GM12891 (cell line): Measurements from ENCODE around the gene PTPRN2.

Experiments
- DNase-seq: peaks from one replicate; pipeline ENCODE4 v3.0.0; 2011; ENCODE audit warnings: low spot score; ENCODE audit not compliant: insufficient read length
- FAIRE-seq: peaks from 2 replicates; lab custom pipeline; 2011; peaks lifted over from hg19 to GRCh38; lab: Jason Lieb, UNC
- PAX5 ChIP-seq: IDR thresholded peaks from 2 replicates; pipeline ENCODE4 v1.6.1; 2011; ENCODE audit warnings: low read length, moderate library complexity, mild to moderate bottlenecking; ENCODE audit not compliant: insufficient read depth, severe bottlenecking
- POLR2A ChIP-seq: IDR thresholded peaks from 2 replicates; pipeline ENCODE4 v1.6.1; 2011; ENCODE audit warnings: low read depth, low read length, control low read depth
- POLR2AphosphoS5 ChIP-seq: IDR thresholded peaks from 2 replicates; pipeline ENCODE4 v1.6.1; 2011; ENCODE audit warnings: low read depth, low read length, control low read depth
- POU2F2 ChIP-seq: IDR thresholded peaks from 2 replicates; pipeline ENCODE4 v1.6.1; 2011; ENCODE audit warnings: low read depth, mild to moderate bottlenecking, control low read depth, low read length, moderate library complexity
- SPI1 ChIP-seq: IDR thresholded peaks from 2 replicates; pipeline ENCODE4 v1.6.1; 2011; ENCODE audit warnings: low read depth, low read length, control low read depth
- TAF1 ChIP-seq: IDR thresholded peaks from 2 replicates; pipeline ENCODE4 v1.6.1; 2011; ENCODE audit warnings: low read depth, low read length, control low read depth

PTPRN2 gene

DNA sequence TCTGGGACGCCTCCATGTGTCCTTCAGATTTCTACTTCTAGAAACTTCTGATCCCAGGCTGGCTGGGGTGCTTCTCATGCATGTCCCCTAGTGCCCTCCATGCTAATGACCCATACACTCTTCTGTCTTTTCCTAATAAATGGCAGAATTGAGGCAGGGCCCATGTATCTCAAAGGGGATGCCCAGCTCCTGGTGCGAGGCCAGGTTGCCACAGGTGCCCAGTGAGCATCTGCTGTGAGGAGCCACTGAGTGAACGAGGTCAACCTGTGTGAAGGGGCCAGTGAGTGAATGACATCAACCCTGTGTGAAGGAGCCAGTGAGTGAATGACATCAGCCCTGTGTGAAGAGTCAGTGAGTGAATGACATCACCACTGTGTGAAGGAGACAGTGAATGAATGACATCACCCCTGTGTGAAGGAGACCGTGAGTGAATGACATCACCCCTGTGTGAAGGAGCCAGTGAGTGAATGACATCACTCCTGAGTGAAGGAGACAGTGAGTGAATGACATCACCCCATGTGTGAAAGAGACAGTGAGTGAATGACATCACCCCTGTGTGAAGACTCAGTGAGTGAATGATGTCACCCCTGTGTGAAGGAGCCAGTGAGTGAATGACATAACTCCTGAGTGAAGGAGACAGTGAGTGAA, 478.9 kb downstream of the PTPRN2 start:
- no peak for TF ChIP-seq POLR2AphosphoS5
- no peak for TF ChIP-seq POLR2A
- no peak for TF ChIP-seq PAX5
- TF ChIP-seq TAF1, result no peak
- TF ChIP-seq POU2F2, result no peak
- TF ChIP-seq SPI1, result no peak
- FAIRE-seq (no peak), DNase-seq (no peak)

DNA sequence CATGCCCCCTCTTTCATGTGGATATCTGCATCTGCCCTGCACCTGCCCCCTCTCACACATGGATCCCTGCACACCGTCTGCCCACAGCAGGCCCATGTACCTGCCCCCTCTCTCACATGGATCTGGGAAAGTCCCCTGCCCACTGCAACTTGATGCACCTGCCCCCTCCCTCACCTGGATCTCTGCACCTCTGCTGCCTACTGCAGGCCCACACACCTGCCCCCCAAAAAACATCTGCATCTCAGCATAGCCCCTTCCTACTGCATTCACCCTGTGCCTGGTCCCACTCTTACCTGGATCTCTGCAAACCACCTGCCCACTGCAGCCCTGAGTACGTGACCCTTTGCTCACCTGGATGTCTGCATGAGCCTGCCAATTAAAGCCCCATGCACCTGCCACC, 479.8 kb downstream of the PTPRN2 start:
- TF ChIP-seq POLR2A, result no peak
- no peak for TF ChIP-seq SPI1
- TF ChIP-seq PAX5, result no peak
- FAIRE-seq (no peak), DNase-seq (no peak)

DNA sequence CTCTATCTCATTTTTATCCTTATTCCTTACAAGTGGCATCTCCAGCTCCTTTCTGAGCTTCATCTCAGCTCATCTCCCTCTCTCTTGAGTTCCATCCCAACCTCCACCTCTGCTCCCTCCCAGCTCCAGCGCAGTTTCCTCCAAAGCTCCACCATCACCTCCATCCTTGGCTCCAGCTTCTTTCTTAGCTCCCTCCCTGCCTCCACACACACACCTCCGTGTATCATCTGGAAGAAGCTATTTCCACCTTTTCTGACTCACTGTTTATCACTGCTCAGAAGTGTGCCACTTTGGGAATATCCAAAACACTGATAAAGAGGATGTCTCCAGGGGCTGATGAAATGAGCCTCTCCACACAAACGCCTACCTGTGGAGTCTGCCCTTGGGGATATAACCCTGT, 481.4 kb downstream of the PTPRN2 start:
- FAIRE-seq (no peak), DNase-seq (no peak)
- no peak for TF ChIP-seq TAF1
- no peak for TF ChIP-seq SPI1
- TF ChIP-seq POLR2AphosphoS5, result no peak
- no peak for TF ChIP-seq POLR2A
- TF ChIP-seq PAX5, result no peak
- TF ChIP-seq POU2F2, result no peak

DNA sequence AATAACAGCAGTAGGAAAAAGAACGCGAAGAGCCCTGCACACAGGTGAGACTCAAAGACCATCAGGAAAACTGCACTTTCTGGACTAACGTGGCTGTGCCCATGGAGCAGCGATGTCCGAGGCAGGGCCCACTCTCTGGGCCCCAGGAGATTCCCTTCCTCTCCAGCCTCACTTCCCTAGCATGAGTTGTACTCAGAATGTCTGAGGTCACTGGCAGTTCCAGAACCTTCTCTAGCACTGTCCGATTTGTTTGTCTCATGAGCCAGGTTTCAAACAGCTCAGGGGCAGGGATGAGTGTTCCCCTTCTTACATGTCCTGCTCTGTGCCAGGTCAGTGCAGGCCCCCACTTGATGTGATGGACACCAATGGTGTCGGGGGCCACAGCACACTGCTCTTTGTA, 484.2 kb downstream of the PTPRN2 start:
- DNase-seq (no peak), FAIRE-seq (no peak)

GRCh38 chr7:158102897-158103296, 484.7 kb downstream of the PTPRN2 start:
- FAIRE-seq, result no peak
- DNase-seq, result no peak
- TF ChIP-seq POLR2A, result no peak
- no peak for TF ChIP-seq POU2F2
- TF ChIP-seq PAX5, result no peak
- TF ChIP-seq SPI1, result no peak
- TF ChIP-seq TAF1, result no peak
- no peak for TF ChIP-seq POLR2AphosphoS5

More for the DNA sequence above, 484.2 kb downstream of the PTPRN2 start:
- TF ChIP-seq SPI1 (no peak), POU2F2 (no peak), POLR2AphosphoS5 (no peak), POLR2A (no peak), TAF1 (no peak), PAX5 (no peak)

DNA sequence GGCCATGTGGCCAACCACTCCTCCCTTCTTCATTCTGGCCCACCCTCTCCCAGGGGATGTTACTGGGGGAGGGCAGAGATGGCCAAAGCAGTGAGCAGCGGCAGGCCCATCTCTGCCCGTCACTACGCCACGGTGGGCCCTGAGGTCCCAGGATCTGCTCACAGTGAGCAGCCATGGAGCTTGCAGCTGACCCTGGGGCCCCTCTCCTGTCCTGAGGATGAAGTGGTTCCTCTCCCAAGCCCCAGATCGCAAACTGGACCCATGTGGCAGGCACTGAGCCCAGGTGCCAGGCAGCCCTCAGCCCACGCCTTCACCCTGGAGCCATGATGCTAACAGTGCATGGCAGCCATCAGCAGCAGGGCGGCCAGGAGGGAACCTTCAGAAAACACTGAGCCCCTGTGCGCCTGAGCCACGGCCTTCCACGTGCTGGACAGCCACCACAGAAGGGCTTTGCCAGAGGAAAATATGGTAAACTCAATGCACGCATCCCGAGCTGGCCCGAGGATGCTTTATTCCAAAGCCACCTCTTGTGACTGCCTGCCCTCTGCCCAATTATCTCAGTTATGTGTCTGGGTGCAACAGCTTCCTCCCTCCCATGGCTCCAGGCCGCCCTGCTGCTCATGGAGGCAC, 485.7 kb downstream of the PTPRN2 start:
- no peak for DNase-seq
- TF ChIP-seq POLR2AphosphoS5 (no peak), POU2F2 (no peak), PAX5 (no peak), SPI1 (no peak), TAF1 (no peak), POLR2A (no peak)
- FAIRE-seq, result no peak

- FAIRE-seq (no peak), DNase-seq (no peak)
- no peak for TF ChIP-seq POU2F2
- no peak for TF ChIP-seq POLR2A
- TF ChIP-seq TAF1, result no peak
- no peak for TF ChIP-seq SPI1
- no peak for TF ChIP-seq PAX5
Measured at GRCh38 chr7:158098125-158099030, 489.2 kb downstream of the PTPRN2 start.

DNA sequence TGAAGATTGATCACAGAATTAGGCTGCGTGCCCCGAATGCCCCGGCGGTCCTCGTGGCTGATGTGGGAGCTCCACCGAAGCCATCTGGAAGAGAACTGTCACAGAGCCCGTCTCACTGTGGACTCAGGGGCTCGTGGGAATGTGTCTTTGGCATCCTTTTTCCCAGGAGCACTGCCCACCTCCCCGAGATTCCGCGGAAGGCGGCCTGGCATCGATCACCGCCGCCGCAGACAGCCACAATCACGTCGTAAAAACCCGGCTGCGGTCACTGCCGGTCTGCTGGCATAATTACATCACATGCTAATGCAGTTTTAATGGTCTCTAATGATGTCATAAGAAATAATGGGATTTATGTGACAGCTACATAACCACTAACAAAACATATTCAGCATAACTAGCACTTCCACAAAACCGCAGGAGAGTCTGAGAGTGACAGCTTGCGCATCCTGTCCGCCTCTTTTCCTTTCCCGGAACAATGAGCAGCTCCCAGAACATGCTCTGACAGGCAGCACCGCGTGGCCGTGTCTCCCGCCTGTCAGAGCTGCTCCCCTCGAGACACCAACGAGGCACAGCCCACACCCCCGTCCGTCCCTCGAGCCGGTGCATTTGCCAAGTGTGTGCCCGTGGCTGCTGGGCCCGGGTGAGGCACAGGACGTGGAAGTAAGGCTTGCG, 490.0 kb downstream of the PTPRN2 start:
- DNase-seq (no peak), FAIRE-seq (no peak)
- no peak for TF ChIP-seq POLR2AphosphoS5
- no peak for TF ChIP-seq TAF1
- no peak for TF ChIP-seq PAX5
- TF ChIP-seq POU2F2, result no peak
- TF ChIP-seq POLR2A, result no peak
- TF ChIP-seq SPI1, result no peak

DNA sequence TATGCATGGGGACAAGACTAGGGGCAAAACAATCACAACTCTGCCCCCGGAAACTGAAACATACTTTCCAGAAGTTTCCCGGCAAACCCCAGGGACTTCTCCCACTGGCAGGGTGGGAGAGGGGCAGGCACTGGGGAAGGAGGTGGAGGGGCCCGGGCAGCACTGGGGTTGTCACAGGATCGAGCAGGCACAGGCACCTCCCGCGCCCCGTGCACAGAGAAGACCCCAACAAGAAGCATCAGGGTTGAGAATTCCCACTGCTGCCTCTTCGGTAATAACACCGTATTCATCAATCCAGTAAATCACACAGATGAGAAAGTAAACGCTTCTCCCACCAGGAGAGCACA, 490.5 kb downstream of the PTPRN2 start:
- DNase-seq, result no peak
- TF ChIP-seq POU2F2, result no peak
- TF ChIP-seq PAX5, result no peak
- no peak for TF ChIP-seq POLR2AphosphoS5
- TF ChIP-seq TAF1, result no peak
- no peak for TF ChIP-seq POLR2A
- TF ChIP-seq SPI1, result no peak
- no peak for FAIRE-seq
